CD4-positive, alpha-beta T cell treated with Interleukin-17A for 4 hours (primary cell): ENCODE measurements around the gene ELAC2.
"Not testable (repeated sequence)": the region's sequence is repeated elsewhere in the genome, so short reads cannot be mapped to it uniquely, and the experiment has no call there.

Experiments used
- DNase-seq: peaks from one replicate; pipeline ENCODE4 v3.0.0-alpha.2; 2020; ENCODE audit warnings: mixed read lengths

The ELAC2 gene

GRCh38 chr17:12987120-12987519 lies 30.7 kb downstream of the ELAC2 start:
- DNase-seq = no peak

GRCh38 chr17:12985431-12986293 lies 32.2 kb downstream of the ELAC2 start:
- no peak for DNase-seq

- no peak for DNase-seq
These were observed 33.6 kb downstream of the ELAC2 start for GRCh38 chr17:12983991-12984884.

GRCh38 chr17:12982224-12982623 lies 35.6 kb downstream of the ELAC2 start:
- DNase-seq = no peak

GRCh38 chr17:12979826-12980500 lies 37.9 kb downstream of the ELAC2 start:
- DNase-seq = no peak

- no peak for DNase-seq
These were observed 38.6 kb downstream of the ELAC2 start for GRCh38 chr17:12979246-12979645.

GRCh38 chr17:12978787-12979186 lies 39.0 kb downstream of the ELAC2 start:
- DNase-seq = not testable (repeated sequence)

GRCh38 chr17:12977008-12977751 lies 40.6 kb downstream of the ELAC2 start:
- no peak for DNase-seq

GRCh38 chr17:12974005-12974531 lies 43.8 kb downstream of the ELAC2 start:
- no peak for DNase-seq

GRCh38 chr17:12973496-12974004 lies 44.3 kb downstream of the ELAC2 start:
- DNase-seq = no peak

- no peak for DNase-seq
These were observed 49.9 kb downstream of the ELAC2 start for GRCh38 chr17:12967962-12968361.

GRCh38 chr17:12966413-12966812 lies 51.4 kb downstream of the ELAC2 start:
- no peak for DNase-seq

GRCh38 chr17:12965988-12966387 lies 51.8 kb downstream of the ELAC2 start:
- DNase-seq = no peak

- DNase-seq = no peak
These were observed 53.0 kb downstream of the ELAC2 start for GRCh38 chr17:12964840-12965239.

- no peak for DNase-seq
These were observed 53.7 kb downstream of the ELAC2 start for GRCh38 chr17:12964162-12964561.

- no peak for DNase-seq
These were observed 54.3 kb downstream of the ELAC2 start for GRCh38 chr17:12963505-12963904.

- DNase-seq = no peak
These were observed 56.2 kb downstream of the ELAC2 start for GRCh38 chr17:12961655-12962054.

GRCh38 chr17:12959441-12959840 lies 58.4 kb downstream of the ELAC2 start:
- no peak for DNase-seq

- DNase-seq = no peak
These were observed 59.0 kb downstream of the ELAC2 start for GRCh38 chr17:12958786-12959185.

GRCh38 chr17:12955521-12955920 lies 62.3 kb downstream of the ELAC2 start:
- no peak for DNase-seq

GRCh38 chr17:12953156-12953555 lies 64.7 kb downstream of the ELAC2 start:
- DNase-seq = no peak

- DNase-seq = no peak
These were observed 65.8 kb downstream of the ELAC2 start for GRCh38 chr17:12952012-12952411.
